T-helper 1 cell treated with Interleukin-12 subunit alpha and Interleukin-12 subunit beta and Interleukin-4 antibody, amounts not matched to agents 30 μg/mL and 1 μg/mL, for 36 hours (primary cell): ENCODE data around the gene UNC45A.

Source experiments
- H3K27ac Mint-ChIP-seq: one replicate; pipeline ENCODE4 v1.8.0; 2021; ENCODE audit warnings: mild to moderate bottlenecking, mixed read lengths
- H3K27me3 Mint-ChIP-seq: one replicate; pipeline ENCODE4 v1.8.0; 2021; ENCODE audit warnings: low read depth, mixed read lengths
- H3K36me3 Mint-ChIP-seq: one replicate; pipeline ENCODE4 v1.8.0; 2021; ENCODE audit warnings: low read depth, mixed read lengths
- H3K4me1 Mint-ChIP-seq: one replicate; pipeline ENCODE4 v1.8.0; 2021; ENCODE audit warnings: low read depth, mixed read lengths
- H3K4me3 Mint-ChIP-seq: one replicate; pipeline ENCODE4 v1.8.0; 2021; ENCODE audit warnings: mild to moderate bottlenecking, moderate library complexity, mixed read lengths
- H3K9me3 Mint-ChIP-seq: one replicate; pipeline ENCODE4 v1.8.0; 2021; ENCODE audit warnings: mixed read lengths

The UNC45A gene

DNA sequence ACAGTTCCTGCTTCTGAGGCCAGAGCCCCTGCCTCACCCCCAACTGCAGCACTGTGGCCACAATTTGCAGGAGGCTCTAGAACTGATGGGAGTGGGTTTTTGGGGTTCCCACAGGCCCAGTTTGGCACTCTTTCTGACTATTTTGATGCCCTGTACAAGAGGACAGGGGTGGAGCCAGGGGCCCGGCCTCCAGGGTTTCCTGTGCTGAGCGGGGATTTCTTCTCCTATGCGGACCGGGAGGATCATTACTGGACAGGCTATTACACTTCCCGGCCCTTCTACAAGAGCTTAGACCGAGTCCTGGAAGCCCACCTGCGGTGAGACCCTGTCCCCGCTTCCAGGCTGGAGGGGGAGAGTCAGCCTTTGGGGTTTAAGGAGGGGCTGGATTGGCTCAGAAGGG is 25.1 kb upstream of the UNC45A start:
- no peaks in the 10 kb centered on the region for H3K9me3 Mint-ChIP-seq
- H3K27ac Mint-ChIP-seq: no peak overlapping the region
- no peak overlapping the region for H3K4me3 Mint-ChIP-seq
- H3K27me3 Mint-ChIP-seq: no peaks in the 10 kb centered on the region
- H3K4me1 Mint-ChIP-seq: peaks cover 14% of the 10 kb centered on the region
- H3K36me3 Mint-ChIP-seq: peaks cover 58% of the 10 kb centered on the region

DNA sequence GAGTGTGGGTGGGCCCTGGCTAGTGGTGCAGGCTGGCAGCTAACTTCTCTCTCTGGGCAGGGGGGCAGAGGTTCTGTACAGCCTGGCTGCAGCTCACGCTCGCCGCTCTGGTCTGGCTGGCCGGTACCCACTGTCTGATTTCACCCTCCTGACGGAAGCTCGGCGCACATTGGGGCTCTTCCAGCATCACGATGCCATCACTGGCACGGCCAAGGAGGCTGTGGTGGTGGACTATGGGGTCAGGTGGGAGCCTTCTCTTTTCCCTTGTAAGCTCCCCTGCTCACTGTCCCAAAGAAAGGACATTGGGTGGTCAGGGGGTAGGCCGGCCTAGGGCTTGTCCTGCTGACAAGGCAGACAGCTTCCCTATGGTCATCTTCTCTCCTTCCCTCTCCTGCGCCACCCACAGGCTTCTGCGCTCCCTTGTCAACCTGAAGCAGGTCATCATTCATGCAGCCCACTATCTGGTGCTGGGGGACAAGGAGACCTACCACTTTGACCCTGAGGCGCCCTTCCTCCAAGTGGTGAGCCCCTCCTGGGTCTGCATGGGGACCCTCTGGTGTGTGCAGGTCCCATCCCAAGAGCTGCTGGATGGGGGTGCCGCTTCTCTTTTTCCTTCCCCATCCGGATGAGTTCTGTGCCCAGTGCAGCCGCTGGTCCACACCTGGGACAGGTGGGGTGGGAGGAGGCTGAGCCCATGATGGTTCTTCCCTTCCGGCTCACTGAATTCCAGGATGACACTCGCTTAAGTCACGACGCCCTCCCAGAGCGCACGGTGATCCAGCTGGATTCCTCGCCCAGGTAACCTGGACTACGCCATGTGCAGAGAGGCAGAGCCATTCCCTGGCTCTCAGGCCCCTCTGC is 24.4 kb upstream of the UNC45A start:
- Mint-ChIP-seq H3K9me3 (no peaks in the 10 kb centered on the region), H3K27ac (no peak overlapping the region), H3K4me3 (no peak overlapping the region), H3K36me3 (peaks cover 58% of the 10 kb centered on the region), H3K27me3 (no peaks in the 10 kb centered on the region), H3K4me1 (peaks cover 9% of the 10 kb centered on the region)

DNA sequence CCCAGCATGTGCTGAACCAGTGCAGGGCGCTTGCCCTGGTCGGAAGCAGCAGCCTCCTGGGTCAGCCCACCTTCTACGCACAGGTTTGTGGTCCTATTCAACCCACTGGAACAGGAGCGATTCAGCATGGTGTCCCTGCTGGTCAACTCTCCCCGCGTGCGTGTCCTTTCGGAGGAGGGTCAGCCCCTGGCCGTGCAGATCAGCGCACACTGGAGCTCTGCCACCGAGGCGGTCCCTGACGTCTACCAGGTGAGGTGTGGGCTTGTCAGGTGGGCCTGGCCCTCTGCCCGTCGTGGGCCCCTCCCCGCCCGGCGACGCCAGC is 23.8 kb upstream of the UNC45A start:
- Mint-ChIP-seq H3K27ac (no peak overlapping the region), H3K36me3 (peaks cover 53% of the 10 kb centered on the region), H3K27me3 (no peaks in the 10 kb centered on the region), H3K4me3 (no peak overlapping the region), H3K4me1 (peaks cover 4% of the 10 kb centered on the region), H3K9me3 (no peaks in the 10 kb centered on the region)

DNA sequence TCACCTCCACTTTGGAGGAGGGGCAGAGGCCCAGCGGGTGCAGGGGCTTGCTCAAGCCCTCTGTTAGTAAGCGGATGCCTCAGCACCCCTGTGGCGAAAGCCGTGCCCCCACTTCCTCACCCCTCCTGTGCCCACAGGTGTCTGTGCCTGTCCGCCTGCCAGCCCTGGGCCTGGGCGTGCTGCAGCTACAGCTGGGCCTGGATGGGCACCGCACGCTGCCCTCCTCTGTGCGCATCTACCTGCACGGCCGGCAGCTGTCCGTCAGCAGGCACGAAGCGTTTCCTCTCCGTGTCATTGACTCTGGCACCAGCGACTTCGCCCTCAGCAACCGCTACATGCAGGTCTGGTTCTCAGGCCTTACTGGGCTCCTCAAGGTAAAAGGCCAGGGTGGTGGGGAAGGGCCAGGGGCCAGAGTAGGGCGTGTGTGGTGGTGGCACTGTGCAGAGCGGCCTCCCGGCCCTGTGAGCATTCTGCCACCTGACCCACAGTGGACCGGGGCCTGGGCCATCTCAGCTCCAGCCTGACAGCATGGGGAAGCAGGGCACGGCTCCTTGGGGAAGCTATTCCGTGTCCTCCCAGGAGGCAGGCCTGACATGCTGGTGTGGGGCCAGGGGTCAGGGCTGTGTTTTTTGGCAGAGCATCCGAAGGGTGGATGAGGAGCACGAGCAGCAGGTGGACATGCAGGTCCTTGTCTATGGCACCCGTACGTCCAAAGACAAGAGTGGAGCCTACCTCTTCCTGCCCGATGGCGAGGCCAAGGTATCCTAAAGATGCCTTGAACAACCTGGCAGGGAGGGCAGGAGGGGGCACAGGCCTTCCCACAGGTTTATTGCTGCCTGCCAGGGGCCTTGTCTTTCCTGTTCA is 22.9 kb upstream of the UNC45A start:
- no peaks in the 10 kb centered on the region for H3K27me3 Mint-ChIP-seq
- no peaks in the 10 kb centered on the region for H3K9me3 Mint-ChIP-seq
- no peak overlapping the region for H3K27ac Mint-ChIP-seq
- peaks cover 52% of the 10 kb centered on the region for H3K36me3 Mint-ChIP-seq
- H3K4me1 Mint-ChIP-seq: peaks cover 4% of the 10 kb centered on the region
- H3K4me3 Mint-ChIP-seq: no peak overlapping the region

DNA sequence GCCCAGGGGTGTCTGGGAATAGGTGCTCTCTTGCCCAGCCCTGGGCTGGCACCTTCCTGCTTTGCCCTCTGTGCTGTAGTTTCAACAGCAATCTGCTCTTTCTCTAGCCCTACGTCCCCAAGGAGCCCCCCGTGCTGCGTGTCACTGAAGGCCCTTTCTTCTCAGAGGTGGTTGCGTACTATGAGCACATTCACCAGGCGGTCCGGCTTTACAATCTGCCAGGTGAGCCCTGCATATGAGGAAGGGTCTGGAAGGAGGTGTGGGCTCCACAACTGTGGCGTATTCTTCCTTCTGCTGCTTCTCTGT is 22.4 kb upstream of the UNC45A start:
- Mint-ChIP-seq H3K9me3 (no peaks in the 10 kb centered on the region), H3K36me3 (peaks cover 53% of the 10 kb centered on the region), H3K27me3 (no peaks in the 10 kb centered on the region), H3K4me1 (peaks cover 3% of the 10 kb centered on the region), H3K4me3 (no peak overlapping the region), H3K27ac (no peak overlapping the region)

DNA sequence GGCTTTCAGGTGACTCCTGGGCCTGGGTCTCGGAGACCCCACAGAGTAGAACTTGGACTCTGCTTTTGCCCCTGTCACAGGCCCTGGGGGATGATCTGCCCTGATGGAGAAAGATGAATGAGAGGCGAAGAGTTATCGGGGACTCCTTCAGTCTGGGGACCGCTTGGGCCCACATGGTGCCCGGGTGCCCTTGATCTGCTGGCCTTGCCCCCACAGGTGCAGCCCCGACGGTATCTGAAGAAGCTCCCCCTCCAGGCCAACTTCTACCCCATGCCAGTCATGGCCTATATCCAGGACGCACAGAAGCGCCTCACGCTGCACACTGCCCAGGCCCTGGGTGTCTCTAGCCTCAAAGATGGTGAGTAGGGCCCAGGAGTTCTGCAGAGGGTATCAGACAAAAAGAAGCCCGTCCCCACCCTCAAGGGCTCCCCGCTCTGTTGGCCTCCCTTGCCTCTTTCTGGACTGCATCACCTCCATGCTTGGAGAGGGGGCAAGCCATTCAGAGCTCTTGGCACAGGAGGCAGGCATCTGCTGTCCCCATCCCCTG is 21.6 kb upstream of the UNC45A start:
- Mint-ChIP-seq H3K27me3 (no peaks in the 10 kb centered on the region), H3K36me3 (peaks cover 55% of the 10 kb centered on the region), H3K4me3 (no peak overlapping the region), H3K4me1 (no peaks in the 10 kb centered on the region), H3K9me3 (no peaks in the 10 kb centered on the region), H3K27ac (no peak overlapping the region)

DNA sequence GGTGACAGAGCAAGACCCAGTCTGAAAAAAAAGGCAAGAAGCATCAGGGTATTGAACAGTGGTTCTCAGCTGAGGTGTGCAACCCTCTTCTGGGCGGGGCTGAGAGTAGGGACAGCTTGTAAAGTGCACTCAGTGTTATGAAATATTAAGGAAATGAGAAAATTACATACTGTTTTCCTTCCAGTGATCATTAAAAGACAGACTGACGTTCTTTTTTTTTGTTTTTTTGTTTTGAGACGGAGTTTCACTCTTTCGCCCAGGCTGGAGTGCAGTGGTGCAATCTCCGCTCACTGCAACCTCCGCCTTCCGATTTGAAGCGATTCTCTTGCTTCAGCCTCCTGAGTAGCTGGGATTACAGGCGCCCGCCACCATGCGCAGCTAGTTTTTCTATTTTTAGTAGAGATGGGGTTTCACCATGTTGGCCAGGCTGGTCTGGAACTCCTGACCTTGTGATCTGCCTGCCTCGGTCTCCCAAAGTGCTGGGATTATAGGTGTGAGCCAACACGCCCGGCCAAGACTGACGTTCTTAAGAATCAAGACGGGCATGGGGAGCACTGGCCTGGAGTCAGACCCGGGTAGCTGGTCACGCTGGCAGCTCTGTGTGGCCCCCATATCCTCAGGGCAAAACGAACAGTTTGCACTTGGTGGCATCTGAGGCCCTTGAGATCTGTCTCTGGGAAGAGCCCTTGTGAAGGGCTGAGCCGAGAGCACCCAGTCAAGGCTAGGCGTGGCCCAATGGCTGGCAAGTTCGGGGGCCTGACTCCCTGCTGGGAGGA is 20.6 kb upstream of the UNC45A start:
- peaks cover 57% of the 10 kb centered on the region for H3K36me3 Mint-ChIP-seq
- H3K4me3 Mint-ChIP-seq: no peak overlapping the region
- H3K9me3 Mint-ChIP-seq: no peaks in the 10 kb centered on the region
- no peak overlapping the region for H3K27ac Mint-ChIP-seq
- no peaks in the 10 kb centered on the region for H3K27me3 Mint-ChIP-seq
- H3K4me1 Mint-ChIP-seq: no peaks in the 10 kb centered on the region

DNA sequence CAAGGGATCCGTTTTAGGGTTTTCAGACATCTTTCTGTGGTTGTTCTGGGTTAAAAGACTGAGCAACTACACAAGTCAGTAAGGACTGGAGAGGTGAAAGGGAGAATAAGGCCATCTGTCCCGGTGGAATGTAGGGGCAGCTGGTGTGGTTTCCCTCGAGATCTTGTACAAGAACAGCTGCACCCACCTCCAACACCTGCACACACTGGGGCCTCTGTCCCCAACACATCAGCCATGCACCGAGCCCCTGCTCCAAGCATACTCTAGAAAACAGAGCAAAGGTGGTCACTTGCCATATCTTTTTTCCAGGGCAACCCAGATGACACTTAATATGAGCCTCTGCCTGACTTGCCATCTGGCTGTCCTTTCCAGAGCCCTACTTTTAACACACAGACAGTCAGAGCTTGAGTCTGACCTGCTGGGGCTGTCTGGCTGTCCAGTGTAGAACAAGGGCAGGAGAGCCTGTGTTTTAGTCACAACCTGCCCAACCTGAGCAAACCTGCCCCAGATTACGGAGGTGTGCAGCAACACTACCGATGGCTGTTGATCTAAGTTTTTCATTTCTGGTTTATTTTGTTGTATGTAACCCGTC is 19.8 kb upstream of the UNC45A start:
- no peaks in the 10 kb centered on the region for H3K27me3 Mint-ChIP-seq
- H3K36me3 Mint-ChIP-seq: peaks cover 65% of the 10 kb centered on the region
- peaks cover 3% of the 10 kb centered on the region for H3K4me1 Mint-ChIP-seq
- H3K4me3 Mint-ChIP-seq: no peak overlapping the region
- no peaks in the 10 kb centered on the region for H3K9me3 Mint-ChIP-seq
- no peak overlapping the region for H3K27ac Mint-ChIP-seq

DNA sequence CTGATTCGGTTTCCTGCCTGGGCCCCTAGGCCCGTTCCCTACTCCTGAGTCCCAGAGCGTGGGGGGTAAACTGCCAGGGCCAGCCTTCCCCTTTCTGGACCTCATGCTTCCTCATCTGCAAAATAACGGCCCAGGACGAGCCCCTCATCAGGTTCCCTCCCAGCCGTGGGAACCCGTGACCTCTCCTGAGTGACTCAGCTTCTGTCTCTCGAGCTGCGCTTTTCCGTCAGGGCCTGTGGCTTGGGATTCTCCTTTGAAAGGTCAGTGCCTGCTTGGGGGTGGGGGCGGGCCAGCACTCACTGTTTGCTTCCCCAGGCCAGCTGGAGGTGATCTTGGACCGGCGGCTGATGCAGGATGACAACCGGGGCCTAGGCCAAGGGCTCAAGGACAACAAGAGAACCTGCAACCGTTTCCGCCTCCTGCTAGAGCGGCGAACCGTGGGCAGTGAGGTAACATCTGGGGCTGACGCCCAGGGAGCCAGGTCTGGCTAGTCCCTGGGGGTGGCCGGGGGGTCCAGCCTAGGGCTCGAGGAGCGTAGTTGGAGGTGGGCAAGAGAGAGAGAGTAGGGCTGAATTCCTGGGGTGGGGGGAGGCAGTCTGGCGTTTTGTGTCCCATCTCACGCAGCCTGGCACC is 19.2 kb upstream of the UNC45A start:
- H3K36me3 Mint-ChIP-seq: peaks cover 67% of the 10 kb centered on the region
- H3K4me1 Mint-ChIP-seq: peaks cover 3% of the 10 kb centered on the region
- no peak overlapping the region for H3K27ac Mint-ChIP-seq
- H3K27me3 Mint-ChIP-seq: no peaks in the 10 kb centered on the region
- no peaks in the 10 kb centered on the region for H3K9me3 Mint-ChIP-seq
- H3K4me3 Mint-ChIP-seq: no peak overlapping the region

DNA sequence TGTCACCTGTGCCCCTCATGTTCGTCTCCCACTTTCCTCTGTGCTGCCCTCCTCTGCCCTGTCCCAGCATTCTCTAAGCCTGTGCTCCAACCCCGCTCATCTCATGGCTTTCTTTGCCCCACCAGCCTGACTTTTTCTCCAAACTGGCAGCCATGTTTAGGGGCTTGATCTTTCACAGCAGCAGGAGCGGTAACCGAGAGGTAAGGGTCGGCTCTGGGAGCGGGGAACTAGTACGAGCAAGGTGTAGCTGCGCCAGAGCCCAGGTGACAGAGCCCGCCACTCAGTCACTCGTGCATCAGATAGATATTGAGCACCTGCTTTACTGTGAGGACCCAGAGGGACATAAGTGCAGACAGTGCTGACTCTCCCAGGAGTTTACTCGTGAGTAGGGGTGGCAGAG is 18.6 kb upstream of the UNC45A start:
- peaks cover 6% of the 10 kb centered on the region for H3K4me1 Mint-ChIP-seq
- peaks cover 70% of the 10 kb centered on the region for H3K36me3 Mint-ChIP-seq
- H3K27me3 Mint-ChIP-seq: no peaks in the 10 kb centered on the region
- no peak overlapping the region for H3K27ac Mint-ChIP-seq
- H3K4me3 Mint-ChIP-seq: no peak overlapping the region
- H3K9me3 Mint-ChIP-seq: no peaks in the 10 kb centered on the region

DNA sequence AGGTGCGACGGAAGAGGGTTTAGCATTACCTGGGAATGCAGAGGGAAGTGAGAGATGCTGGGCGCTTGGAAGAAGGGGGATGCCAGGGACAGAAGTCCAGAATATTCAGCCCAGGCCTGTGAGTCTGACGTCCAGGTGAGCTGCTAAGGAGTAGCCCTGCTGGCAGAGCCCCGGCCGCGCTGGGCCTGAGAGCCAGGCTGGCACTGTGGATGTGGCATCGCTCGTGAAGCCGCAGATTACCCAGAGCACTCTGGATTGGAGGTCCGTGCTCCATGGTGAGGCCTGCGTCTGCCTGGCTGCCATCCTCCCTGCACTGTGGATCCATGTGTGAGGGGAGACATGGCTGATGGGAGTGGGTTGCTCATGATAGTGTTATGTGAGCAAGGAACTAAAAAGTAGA is 17.5 kb upstream of the UNC45A start:
- peaks cover 15% of the 10 kb centered on the region for H3K4me1 Mint-ChIP-seq
- H3K4me3 Mint-ChIP-seq: no peak overlapping the region

DNA sequence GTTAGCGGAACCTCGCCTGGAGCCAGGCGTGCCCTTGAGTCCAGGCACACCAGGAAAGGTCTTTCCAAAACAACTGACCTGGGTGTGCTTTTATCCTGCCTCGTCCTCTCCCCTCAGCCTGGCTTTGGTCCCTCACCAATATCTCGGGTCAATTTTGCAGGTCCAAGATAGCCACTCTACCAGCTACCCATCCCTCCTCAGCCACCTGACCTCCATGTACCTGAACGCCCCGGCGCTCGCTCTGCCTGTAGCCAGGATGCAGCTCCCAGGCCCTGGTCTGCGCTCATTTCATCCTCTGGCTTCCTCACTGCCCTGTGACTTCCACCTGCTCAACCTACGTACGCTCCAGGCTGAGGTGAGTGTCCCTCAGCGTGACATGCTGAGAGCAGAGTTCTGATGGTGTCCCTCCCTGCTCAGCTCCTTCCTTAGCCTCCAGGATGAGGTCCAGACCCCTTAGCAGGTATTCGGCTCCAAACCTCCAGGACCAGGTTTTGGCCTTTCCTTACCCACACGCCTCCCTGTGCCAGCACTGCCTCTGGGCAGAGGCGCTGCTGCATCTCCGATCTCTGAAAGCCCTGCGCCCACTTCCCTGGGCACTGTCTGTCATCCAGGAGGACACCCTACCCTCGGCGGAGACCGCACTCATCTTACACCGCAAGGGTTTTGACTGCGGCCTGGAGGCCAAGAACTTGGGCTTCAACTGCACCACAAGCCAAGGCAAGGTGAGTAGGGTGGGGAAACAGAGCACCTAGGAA is 16.9 kb upstream of the UNC45A start:
- Mint-ChIP-seq H3K4me1 (peaks cover 19% of the 10 kb centered on the region), H3K4me3 (no peak overlapping the region), H3K36me3 (peaks cover 75% of the 10 kb centered on the region), H3K9me3 (no peaks in the 10 kb centered on the region), H3K27me3 (no peaks in the 10 kb centered on the region), H3K27ac (no peak overlapping the region)

More for the DNA sequence above, 17.5 kb upstream of the UNC45A start:
- Mint-ChIP-seq H3K9me3 (no peaks in the 10 kb centered on the region), H3K27me3 (no peaks in the 10 kb centered on the region), H3K27ac (no peak overlapping the region), H3K36me3 (peaks cover 77% of the 10 kb centered on the region)

DNA sequence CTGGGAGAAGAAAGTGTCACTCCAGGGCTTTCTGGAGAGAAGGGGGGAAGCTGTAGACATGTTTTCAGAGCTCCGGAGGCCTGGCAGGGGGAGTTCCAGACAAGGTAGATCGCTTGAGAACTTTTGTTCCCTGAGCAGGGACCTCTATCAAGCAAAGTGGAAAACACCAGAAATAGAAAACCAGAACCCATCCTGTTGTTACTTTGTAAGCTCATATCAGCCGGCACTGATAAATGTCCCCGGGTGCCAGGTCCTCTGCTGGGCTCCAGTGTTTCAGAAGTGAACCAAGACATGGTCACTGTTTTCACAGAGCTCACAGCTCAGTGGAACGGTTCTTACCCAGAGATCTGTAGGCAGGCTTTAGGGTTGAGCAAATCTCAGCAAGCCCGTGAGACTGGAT is 16.2 kb upstream of the UNC45A start:
- Mint-ChIP-seq H3K4me3 (no peak overlapping the region), H3K4me1 (peaks cover 24% of the 10 kb centered on the region), H3K27ac (no peak overlapping the region), H3K27me3 (no peaks in the 10 kb centered on the region), H3K36me3 (peaks cover 69% of the 10 kb centered on the region), H3K9me3 (no peaks in the 10 kb centered on the region)
